Fibroblast of lung (primary cell): ENCODE results near the gene R3HDML.

Experiments
- EZH2 ChIP-seq: IDR thresholded peaks from 2 replicates; pipeline ENCODE4 v1.5.1; 2012; ENCODE audit warnings: low read length, control low read depth, mild to moderate bottlenecking; ENCODE audit errors: missing control alignments
- TF ChIP-seq, protein P1 (sequence below), 2 donors: IDR thresholded peaks in 1 of 2; conservative IDR thresholded peaks in 1 of 2; 1 replicate in 1 of 2; 2 replicates in 1 of 2; pipeline ENCODE4 v1.5.1; 2011 to 2012; ENCODE audit warnings: low read length in 2 of 2, control low read depth in 1 of 2, inconsistent platforms in 1 of 2, low read depth in 1 of 2, mild to moderate bottlenecking in 1 of 2

DNA sequence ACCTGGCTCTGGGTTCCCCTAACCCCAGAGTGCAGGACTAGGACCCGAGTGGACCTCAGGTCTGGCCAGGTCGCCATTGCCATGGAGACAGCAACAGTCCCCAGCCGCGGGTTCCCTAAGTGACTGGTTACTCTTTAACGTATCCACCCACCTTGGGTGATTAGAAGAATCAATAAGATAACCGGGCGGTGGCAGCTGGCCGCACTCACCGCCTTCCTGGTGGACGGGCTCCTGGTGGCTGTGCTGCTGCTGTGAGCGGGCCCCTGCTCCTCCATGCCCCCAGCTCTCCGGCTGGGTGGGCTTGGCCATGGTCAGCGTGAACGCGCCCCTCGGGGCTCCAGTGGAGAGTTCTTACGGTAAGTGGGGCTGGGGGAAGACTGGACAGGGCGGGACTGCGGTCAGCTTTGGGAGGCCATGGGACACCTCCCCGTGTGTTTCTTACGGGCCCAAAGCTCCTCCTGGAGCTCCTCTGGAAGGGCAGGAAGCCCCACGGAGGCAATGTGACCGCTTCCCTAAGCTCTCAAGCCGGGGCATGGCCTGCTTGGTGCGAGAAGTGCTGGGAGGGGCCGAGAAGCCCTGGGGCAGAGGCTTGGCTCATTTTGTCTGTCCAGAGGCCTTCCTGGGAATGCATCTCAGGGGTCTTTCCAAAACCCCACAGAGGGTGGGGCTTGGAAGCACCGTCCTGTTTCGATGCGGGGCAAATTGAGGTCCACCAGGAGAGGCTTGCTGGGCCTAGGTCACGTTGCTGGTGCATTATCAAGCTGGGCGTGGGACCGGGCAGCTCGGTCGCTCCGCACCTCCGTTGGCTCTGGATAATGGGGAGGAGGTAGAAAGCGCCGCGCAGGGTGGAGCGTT is 18.9 kb downstream of the R3HDML start, which contains the start of gene HNF4A:
- TF ChIP-seq, protein P1, sequence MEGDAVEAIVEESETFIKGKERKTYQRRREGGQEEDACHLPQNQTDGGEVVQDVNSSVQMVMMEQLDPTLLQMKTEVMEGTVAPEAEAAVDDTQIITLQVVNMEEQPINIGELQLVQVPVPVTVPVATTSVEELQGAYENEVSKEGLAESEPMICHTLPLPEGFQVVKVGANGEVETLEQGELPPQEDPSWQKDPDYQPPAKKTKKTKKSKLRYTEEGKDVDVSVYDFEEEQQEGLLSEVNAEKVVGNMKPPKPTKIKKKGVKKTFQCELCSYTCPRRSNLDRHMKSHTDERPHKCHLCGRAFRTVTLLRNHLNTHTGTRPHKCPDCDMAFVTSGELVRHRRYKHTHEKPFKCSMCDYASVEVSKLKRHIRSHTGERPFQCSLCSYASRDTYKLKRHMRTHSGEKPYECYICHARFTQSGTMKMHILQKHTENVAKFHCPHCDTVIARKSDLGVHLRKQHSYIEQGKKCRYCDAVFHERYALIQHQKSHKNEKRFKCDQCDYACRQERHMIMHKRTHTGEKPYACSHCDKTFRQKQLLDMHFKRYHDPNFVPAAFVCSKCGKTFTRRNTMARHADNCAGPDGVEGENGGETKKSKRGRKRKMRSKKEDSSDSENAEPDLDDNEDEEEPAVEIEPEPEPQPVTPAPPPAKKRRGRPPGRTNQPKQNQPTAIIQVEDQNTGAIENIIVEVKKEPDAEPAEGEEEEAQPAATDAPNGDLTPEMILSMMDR (conservative IDR thresholded peaks at IDR 0.05 in 1 of 2, IDR thresholded peaks at IDR 0.05 in 1 of 2; ENCODE audit: low read depth in 1 of 2, low read length in 2 of 2), result no peak
- no peak for TF ChIP-seq EZH2
